Renal pelvis (tissue), 4 donors: ENCODE data around the gene PAX6. TPM values are rescaled to one million over a fixed set of nuclear protein-coding genes. Genes with fewer than 3 reads are reported as not detected.

ENCODE experiments used
- DNase-seq: peaks from one replicate; pipeline ENCODE4 v3.0.0-alpha.2; 2013
- polyA plus RNA-seq, 3 donors: library from polyadenylated mRNA; unstranded; fragments of 120-200 nt; gene quantifications; one replicate each; pipeline ENCODE4 v1.2.1, GENCODE V29; 2013; ENCODE audit not compliant: insufficient read length in 3 of 3

The PAX6 gene
- polyA plus RNA-seq, 3 donors, result 0.04 to 0.27 (median 0.08) TPM

- no peak for DNase-seq
Observed at GRCh38 chr11:31822927-31823643, 12.0 kb upstream of the PAX6 start.

DNA sequence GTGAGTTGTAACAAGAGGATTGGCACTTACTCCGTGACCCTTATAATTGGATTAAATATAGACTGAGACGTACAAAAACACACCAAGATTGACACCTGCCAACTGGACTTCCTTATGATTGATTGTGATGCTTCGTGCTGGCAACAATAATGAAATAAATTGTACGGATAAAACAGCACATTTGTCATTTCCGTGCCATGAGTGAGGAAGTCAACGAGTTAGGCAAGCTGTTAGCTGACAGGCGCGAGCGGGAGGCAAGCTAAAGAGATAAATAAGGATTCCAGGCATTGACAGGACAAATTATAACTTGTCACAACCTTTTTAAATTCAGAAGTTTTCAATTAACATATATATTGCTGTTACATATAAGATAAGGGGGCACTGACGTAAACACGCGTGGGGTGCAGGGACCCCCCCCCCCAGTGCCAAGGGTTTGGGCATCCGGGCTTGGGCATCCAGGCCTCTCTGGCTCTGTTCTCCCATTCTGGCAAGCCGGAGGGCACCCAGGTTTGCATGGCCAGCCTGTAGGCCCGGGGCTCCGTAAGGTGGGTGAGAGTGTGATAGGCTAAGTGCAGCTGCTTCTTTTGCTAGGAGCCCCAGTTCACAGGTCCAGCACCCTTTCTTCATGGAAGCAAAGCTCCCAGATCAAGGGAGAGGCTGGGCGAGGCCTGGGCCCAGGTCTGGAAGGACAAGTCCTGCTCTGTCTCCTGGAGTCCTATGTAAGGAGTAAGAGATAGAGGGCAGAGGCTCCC, 11.2 kb upstream of the PAX6 start:
- no peak for DNase-seq

GRCh38 chr11:31821766-31822165, 10.6 kb upstream of the PAX6 start:
- DNase-seq, result no peak

- no peak for DNase-seq
Observed at GRCh38 chr11:31821235-31821764, 10.2 kb upstream of the PAX6 start.

DNA sequence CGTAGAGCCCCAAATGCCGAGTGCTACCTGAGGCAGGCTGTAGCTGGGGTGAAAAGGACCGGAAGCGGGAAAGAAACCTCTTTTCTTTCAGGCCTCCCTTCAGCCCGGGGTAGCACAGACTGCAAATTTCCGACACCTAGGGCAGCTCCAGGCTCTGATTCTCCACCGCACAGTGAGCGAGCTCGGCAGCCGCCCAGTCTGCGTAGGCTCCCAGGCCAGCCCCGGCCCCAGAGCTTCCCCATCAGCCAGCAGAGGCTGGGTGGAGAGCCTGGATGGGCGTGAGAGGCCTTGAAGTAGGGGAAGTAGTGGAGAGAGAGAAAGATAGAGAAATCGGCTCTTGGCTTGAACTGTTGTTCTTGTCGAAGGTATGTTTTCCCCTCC, 9.3 kb upstream of the PAX6 start:
- no peak for DNase-seq

- no peak for DNase-seq
Observed at GRCh38 chr11:31819621-31820437, 8.7 kb upstream of the PAX6 start.

- no peak for DNase-seq
Observed at GRCh38 chr11:31818874-31819331, 7.8 kb upstream of the PAX6 start.

GRCh38 chr11:31818425-31818755, 7.3 kb upstream of the PAX6 start:
- DNase-seq, result no peak

DNA sequence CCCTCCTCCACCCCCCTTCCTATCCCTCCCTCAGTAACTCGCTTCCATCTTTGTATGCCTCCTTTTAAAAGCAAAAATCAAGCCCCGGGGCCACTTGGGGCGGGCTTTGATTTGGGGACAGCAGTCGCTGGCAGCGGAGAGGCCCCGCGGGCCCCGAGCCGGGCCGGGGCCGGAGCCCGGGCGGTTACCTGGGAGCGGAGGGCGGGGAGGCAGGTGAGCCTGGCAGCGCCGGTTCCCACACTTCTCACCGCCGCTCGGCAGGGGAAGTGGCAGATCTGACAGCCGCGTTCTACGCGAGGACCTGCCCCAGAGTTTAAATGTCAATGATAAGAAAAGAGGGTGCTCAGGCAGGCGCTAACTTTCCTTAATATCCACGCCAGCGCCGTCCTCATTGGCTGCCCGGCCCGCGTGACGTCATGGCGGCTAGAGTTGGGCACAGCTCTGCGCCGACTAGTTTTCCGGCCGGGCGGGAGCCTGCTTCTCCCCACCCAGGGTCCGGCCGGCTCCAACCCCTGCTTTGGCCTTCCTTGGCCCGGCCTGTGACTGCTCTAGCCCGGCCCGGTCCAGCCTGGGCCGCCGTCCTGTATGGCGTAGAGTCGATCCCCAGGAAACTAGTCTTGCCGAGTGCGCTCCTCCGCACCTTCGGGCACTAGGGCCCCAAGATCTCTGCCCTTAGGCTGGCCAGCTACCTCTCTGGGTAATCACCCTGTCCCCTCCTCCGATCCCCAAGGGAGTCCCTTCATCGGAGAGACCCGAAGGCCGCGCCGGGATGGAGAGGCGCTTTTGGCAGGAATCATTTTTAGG, 6.7 kb upstream of the PAX6 start:
- no peak for DNase-seq

GRCh38 chr11:31817054-31817620, 6.0 kb upstream of the PAX6 start:
- DNase-seq, result no peak

DNA sequence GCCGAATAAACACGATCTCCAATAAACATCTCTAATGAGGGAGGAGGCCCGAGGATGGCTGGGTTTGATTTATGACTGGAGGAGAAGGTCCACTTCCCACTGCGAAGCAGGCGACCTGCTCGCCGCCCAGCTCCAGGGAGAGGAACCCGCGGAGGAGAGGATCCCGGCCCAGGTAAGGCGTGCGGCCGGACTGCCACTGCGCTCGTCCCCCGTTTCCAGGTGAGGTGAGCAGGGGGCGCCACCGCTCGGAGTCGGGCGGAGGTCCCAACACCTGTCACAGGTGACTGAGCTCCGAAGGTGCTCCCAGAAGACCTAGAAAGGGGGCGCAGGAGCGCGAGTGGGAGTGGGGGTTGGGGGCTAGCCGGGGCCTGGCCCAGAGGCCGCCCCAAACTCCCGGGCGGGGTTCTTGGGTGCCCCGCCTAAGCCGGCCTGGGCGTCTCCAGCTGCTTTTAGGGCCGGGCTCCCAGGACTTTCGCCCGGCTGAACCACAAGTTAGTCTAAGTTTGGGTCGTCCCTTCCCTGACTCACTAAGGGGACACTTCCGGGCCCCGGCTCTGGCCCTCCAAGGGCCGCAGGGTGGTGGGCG, 5.4 kb upstream of the PAX6 start:
- no peak for DNase-seq

DNA sequence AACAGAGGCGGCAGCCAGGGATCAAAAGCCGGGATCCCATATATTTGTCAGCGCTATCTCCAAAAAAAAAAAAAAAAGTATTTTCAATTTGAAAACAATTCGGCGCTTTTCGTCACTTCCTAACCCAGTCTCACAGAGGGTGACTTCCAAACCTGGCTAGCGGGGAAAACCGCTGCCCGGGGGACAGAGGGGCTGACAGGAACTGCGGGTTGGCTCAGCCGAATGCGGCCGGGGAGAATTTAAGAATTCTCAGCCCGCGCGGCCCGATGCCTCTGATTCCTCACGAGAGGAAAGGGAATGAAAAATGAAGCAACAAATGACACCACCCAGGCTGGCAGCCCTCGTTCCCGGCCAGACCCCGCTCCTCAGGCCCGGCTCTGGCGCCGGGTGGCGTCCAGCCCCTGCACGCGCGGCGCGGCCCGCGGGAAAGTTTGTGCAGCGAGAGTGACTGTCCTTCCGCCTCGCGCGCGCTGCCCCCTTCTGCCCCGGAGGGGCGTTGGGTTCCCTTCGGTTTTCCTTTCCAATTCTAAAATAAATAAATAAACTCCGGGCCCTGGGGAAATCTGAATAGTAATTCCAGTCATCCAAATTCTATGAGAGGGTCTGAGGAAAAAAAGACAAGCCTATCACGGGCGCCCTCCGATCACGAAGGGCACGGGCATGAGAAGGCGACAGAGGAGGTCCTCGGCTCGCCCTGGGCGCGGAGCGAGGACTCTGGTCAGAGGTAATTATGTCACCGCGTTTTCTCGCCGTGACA, 4.8 kb upstream of the PAX6 start:
- no peak for DNase-seq

GRCh38 chr11:31814176-31814868, 3.2 kb upstream of the PAX6 start:
- DNase-seq, result no peak

DNA sequence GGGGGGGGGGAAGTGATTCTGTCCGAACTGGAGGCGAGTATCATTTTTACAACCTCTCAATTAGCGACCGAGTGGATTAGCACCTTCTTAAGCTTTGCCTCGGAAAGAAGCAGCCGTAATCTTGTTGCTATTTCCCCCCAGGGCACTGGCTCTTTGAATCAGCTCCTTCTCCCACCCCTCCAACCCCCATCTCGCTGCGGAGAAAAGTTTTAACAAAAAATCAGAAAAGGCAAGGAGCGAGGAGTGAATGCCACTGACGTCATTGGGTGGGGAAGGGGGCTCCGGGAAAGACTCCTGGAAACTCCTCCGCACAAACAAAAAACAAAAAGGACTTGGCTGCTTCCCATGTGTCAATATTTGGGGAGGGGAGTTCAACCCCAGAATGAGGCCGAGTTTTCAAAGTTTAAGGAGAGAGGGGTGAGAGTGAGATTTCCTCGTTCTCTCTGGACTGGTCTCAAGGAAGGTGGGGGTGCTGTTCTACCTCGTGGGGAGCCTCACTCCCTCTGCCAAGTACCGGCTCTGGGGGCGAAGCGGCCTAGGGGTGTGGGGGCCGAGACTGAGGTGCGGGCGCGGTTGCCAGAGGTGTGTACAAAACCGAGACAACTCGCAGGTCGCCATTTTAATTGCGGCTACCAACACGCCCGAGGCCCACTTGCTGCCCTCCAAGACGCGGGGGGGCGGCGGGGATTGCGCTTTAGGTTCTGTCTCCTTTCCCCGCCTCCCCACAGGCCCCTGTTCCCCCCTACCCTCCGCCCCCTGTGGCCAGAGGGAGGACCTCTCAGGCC, 2.5 kb upstream of the PAX6 start:
- DNase-seq, result no peak

GRCh38 chr11:31812383-31813381, 1.6 kb upstream of the PAX6 start:
- DNase-seq, result no peak

GRCh38 chr11:31809857-31810778, 1.0 kb downstream of the PAX6 start:
- DNase-seq, result no peak
